ENCODE measurements around the gene GPR142. TPM values are rescaled to one million over a fixed set of nuclear protein-coding genes. Genes with fewer than 3 reads are reported as not detected.

GPR142 gene
- total and polyA plus RNA-seq, 8 donors: not detected

- Histone ChIP-seq H3K9me3 (no peaks in the 10 kb centered on the region), H3K4me3 (peak overlapping the region; percentile 13 to 36 (median 20)), H3K27ac (peak overlapping the region; percentile 78 to 88 (median 86)), H3K36me3 (no peaks in the 10 kb centered on the region), H3K27me3 (peaks cover 0 to 6% (median 0%) of the 10 kb centered on the region in 3 donors), H3K4me1 (peaks cover 22 to 30% (median 28%) of the 10 kb centered on the region in 4 donors)
- 5 to 17% (median 8%) methylated on average over 11 to 20 of the region's 20 CpGs for WGBS, 5 donors
- DNase-seq: peak; percentile 96 to 97
- intact Hi-C loops (cut with DNase I; ENCODE audit: low total_unique reads): loop anchor here (2.0 kb wide), 1 partner anchor 75 kb away; no protein-coding TSS in a partner anchor
- no peak for TF ChIP-seq EP300 (IDR thresholded peaks at IDR 0.05)
- peak in 5 of 7 experiments; percentile 89 to 97 (median 95) for TF ChIP-seq CTCF (IDR thresholded peaks at IDR 0.05)
- no peak for TF ChIP-seq POLR2A (IDR thresholded peaks at IDR 0.05)
- TF ChIP-seq POLR2AphosphoS5 (IDR thresholded peaks at IDR 0.05): peak in 1 of 3 donors; percentile 55
Measured at GRCh38 chr17:74379495-74380085, 12.3 kb downstream of the GPR142 start.

GRCh38 chr17:74380086-74380958, 13.0 kb downstream of the GPR142 start:
- H3K27ac ChIP-seq: peak overlapping the region; percentile 78 to 88 (median 86)
- DNase-seq: peak; percentile 70 to 85
- peak overlapping the region; percentile 13 to 36 (median 20) for H3K4me3 ChIP-seq

GRCh38 chr17:74380959-74381808, 13.9 kb downstream of the GPR142 start:
- Histone ChIP-seq H3K9me3 (no peaks in the 10 kb centered on the region), H3K27me3 (peaks cover 0 to 4% (median 0%) of the 10 kb centered on the region in 3 donors), H3K36me3 (no peaks in the 10 kb centered on the region), H3K4me3 (no peak overlapping the region), H3K27ac (peak overlapping the region; percentile 78 to 88 (median 86)), H3K4me1 (peaks cover 22 to 30% (median 28%) of the 10 kb centered on the region in 4 donors)
- WGBS, 5 donors: 34 to 60% (median 53%) methylated on average over 15 of the region's 15 CpGs
- no peak for DNase-seq
- intact Hi-C loops (cut with DNase I; ENCODE audit: low total_unique reads): no loop called here
- TF ChIP-seq CTCF (IDR thresholded peaks at IDR 0.05) (peak in 1 of 7 experiments; percentile 3), EP300 (IDR thresholded peaks at IDR 0.05) (no peak)

More at GRCh38 chr17:74380086-74380958, 13.0 kb downstream of the GPR142 start:
- Histone ChIP-seq H3K27me3 (peaks cover 0 to 4% (median 0%) of the 10 kb centered on the region in 3 donors), H3K9me3 (no peaks in the 10 kb centered on the region), H3K36me3 (no peaks in the 10 kb centered on the region), H3K4me1 (peaks cover 22 to 30% (median 28%) of the 10 kb centered on the region in 4 donors)
- 12 to 26% (median 20%) methylated on average over 17 of the region's 17 CpGs for WGBS, 5 donors
- intact Hi-C loops (cut with DNase I; ENCODE audit: low total_unique reads): no loop called here
- TF ChIP-seq CTCF (IDR thresholded peaks at IDR 0.05): peak in 5 of 7 experiments; percentile 24 to 61 (median 40)
- peak in 2 of 3 donors; percentile 56 to 57 for TF ChIP-seq POLR2AphosphoS5 (IDR thresholded peaks at IDR 0.05)
- no peak for TF ChIP-seq POLR2A (IDR thresholded peaks at IDR 0.05)

GRCh38 chr17:74383141-74383540, 15.8 kb downstream of the GPR142 start:
- H3K27ac ChIP-seq: no peak overlapping the region
- intact Hi-C loops (cut with DNase I; ENCODE audit: low total_unique reads): no loop called here
- H3K9me3 ChIP-seq: no peaks in the 10 kb centered on the region
- no peaks in the 10 kb centered on the region for H3K36me3 ChIP-seq
- no peak overlapping the region for H3K4me3 ChIP-seq
- peaks cover 30 to 40% (median 35%) of the 10 kb centered on the region in 4 donors for H3K4me1 ChIP-seq
- TF ChIP-seq POLR2AphosphoS5 (IDR thresholded peaks at IDR 0.05) (no peak), CTCF (IDR thresholded peaks at IDR 0.05) (no peak), EP300 (IDR thresholded peaks at IDR 0.05) (no peak), POLR2A (IDR thresholded peaks at IDR 0.05) (no peak)
- DNase-seq: no peak
- H3K27me3 ChIP-seq: peaks cover 0 to under 1% (median 0%) of the 10 kb centered on the region in 3 donors
- WGBS, 5 donors: 85 to 92% (median 88%) methylated on average over 5 of the region's 5 CpGs

Data from stomach (tissue), 9 donors.